Stimulated activated CD8-positive, alpha-beta memory T cell treated with anti-CD3 and anti-CD28 coated beads, Interleukin-15, amount 100 ng/mL, for 24 hours (primary cell): ENCODE results near the gene CCBE1.
A peak's percentile ranks its signal among the peaks of the same experiment; 100 is the strongest.
"Not testable (repeated sequence)": the region's sequence is repeated elsewhere in the genome, so short reads cannot be mapped to it uniquely, and the experiment has no call there.

Experiments used
- DNase-seq: peaks from one replicate; pipeline ENCODE4 v3.0.0-alpha.2; 2020; ENCODE audit warnings: low read depth

Gene CCBE1

DNA sequence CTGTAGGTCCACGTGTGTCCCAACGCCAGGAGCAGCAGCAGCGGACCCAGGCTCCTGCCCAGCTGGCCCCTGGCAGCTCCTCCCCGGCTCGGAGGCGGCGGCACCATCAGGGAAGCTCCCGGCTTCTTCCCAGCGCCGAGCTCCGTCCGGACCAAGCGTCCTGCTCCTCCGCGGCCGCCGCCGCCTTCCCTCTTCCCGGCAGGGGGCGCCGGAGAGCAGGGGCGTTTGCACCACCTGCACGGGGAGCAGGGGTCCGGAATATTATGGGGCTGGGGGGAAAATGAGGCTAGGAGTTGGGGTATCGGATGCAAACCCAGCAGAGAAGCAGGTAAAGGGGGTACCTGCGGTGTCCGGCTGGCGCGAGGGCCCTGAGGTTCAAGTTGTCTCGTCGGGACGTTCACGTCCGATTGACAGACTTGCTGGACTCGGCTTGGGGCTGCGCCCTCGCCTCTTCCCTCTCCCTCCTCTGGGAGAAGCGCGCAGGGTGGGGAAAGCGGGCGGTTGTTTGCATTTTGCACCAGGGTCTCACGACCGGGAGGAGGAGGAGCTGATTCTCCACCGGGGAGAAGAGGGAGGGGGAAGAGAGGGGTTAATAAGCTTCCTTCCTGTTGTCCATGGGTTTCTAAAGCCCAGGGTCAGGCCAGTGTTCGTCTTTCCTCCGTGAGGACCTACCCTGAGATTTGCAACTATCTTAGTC, at the start of gene CCBE1:
Gene CCBE1, minus strand, starts transcription at position 188 of the 697 bp plus-strand sequence.
- peak; percentile 9 for DNase-seq

DNA sequence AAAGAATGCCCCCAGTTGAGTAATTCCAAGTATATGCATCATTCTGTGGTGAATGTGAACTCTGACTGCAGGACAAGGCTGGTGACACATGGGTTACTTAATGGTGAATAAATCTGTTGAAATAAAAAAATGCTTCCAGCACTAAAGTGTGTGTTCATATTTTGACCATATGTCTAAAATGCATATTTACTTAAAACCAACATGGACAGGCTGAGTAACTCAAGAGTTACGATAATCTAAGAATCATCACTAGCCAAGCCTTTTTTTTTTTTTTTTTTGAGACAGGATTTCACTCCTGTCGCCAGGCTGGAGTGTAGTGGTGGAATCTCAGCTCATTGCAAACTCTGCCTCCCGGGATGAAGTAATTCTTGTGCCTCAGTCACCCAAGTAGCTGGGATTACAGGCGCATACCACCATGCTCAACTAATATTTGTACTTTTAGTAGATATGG, 47.1 kb upstream of the CCBE1 start:
- DNase-seq, result no peak

DNA sequence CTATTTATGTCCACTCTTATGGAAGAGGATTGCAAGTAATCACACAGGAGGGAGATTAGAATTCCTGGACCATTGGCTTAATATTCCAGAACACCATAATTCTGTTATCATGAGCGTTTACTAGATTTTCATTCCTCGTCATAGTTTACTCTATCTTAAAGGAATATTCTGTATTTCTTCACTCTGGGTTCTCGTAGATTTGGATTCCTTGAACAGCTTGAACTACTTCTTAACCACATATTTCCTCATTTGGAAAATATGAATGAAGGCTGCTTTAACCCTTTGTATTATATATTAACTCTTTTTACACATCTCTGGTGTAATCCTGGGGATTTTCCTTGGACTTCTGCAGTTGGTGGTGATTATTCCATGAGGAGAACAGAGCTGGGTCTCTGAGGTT, 46.3 kb upstream of the CCBE1 start:
- DNase-seq, result no peak

DNA sequence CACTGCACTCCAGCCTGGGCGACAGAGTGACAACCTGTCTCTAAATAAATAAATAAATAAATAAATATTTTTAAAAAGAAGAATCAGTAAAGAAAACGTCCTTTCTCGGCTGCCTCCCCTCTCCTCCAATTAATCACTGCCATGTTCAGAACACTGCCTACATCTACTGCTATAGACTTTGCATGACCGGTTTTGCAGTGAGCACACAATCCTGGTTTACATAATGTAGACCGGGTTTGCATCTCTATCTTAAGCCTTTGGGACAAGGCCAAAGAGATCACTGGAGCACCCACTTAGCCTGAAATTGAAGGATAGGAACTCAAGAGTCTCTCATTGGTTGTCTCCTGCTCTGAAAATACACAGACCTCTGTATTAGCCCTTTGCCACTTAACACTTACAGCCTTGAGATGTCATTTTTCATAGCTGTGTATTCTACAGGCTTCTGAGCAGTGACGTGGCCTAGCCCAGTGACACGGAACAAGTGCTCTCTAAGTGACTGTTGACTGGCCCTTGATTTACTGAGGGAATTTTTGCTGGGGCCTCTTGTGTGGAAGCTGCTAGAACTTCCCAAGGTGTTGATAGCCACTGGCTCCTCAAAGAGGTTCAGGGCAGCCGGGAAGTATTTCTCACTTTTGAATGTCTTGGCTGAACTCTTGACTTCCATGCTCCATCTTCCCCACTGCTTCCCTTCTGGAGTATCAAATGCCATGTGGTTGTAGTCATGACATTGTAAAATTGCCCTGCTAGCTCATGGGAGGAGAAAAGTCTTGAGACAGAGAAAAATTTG, 45.3 kb upstream of the CCBE1 start:
- DNase-seq, result no peak

DNA sequence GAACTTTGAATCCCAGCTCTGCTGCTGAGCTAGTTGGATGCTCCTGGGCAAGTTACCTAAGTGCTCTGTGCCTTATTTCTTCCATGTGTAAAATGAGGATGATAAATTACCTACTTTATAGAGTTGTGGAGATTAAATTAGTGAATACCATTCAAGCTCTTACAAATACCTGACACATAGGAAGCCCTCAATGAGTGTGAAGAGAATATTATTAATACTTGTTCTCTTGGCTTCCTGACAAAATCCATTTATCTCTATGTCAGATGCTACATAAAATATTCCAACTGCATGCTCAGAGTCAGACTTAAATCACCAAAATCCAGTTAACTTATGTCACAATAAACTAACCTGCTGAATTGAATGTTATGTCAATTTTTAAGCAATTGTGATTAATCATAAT, 42.9 kb upstream of the CCBE1 start:
- DNase-seq, result no peak

DNA sequence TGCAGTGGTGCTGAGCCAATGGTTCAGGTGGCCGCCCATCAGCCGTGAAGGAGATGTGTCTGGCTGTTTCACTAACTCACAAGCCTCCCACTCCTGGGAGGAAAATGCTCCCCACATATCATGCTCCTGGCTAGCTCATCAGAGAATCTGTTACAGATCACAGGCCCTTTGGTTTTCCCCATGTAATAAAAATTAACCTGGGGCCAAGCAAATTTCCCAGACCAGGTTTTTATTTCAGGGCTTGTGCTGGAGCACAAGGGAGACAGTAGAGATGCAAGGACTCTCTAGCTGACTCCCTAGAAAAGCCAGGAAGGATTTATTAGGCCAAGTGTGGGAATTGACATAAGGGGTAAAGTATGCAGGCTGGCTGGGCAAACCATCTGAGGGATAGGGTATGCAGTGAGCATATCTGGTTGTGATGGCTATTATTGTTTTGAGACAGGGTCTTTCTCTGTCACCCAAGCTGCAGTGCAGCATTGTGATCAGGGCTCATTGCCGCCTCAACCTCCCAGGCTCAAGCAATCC, 40.6 kb upstream of the CCBE1 start:
- DNase-seq, result no peak

DNA sequence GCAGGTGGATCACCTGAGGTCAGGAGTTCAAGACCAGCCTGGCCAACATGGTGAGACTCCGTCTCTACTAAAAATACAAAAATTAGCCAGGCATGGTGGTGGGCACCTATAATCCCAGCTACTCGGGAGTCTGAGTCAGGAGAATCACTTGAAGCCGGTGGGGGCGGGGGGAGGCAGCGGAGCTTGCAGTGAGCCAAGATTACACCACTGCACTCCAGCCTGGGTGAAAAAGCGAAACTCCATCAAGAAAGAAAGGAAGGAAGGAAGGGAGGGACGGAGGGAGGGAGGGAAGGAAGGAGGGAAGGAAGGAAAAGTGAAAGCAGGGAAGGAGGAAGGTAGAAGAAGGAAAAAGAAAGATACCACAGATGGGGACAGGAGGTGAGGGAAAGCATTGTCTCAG, 40.1 kb upstream of the CCBE1 start:
- not testable (repeated sequence) for DNase-seq

DNA sequence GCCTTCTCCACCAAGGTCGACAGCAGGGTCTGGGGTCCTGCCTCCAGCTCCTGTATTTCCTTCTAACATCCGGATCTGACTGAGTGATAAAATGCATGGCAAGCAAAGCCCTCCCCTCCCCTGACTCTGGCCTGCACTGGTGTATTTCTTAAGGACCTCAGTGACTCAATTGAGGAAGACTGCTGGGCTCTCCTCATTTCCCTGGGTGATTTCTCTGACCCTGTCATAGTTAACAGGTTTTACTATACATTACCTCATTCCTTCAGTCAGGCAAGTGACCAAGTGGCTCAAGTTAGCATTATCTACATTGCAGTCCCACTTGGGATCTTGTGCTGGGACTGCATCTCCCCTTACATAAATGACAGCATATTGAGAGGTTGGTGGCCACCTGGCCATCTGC, 38.8 kb upstream of the CCBE1 start:
- no peak for DNase-seq

DNA sequence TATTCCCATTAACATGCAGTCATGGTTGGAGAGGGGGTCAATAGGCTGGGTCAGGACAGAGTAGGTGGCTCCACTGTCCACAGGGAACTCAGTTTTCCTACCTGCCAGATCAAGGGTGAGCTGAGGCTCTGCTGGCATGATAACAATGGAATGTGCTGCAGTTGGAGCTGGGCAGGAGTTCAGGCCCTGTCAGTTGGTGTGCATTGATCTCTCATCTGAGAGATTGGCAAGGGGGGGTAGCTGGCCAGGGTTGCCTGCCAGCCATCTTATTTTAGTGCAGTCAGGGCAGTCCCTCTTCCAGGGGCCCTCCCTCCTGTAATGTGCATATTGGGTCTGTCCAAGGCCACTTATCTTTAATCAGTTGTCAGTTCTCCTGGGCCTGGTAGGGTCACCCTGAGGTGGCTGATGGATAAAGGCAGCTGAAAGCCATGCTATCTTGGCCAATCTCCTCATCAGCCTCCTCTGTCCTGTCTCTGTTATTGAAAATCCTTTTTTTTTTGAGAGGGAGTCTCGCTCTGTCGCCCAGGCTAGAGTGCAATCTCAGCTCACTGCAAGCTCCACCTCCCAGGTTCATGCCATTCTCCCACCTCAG, 38.1 kb upstream of the CCBE1 start:
- no peak for DNase-seq

DNA sequence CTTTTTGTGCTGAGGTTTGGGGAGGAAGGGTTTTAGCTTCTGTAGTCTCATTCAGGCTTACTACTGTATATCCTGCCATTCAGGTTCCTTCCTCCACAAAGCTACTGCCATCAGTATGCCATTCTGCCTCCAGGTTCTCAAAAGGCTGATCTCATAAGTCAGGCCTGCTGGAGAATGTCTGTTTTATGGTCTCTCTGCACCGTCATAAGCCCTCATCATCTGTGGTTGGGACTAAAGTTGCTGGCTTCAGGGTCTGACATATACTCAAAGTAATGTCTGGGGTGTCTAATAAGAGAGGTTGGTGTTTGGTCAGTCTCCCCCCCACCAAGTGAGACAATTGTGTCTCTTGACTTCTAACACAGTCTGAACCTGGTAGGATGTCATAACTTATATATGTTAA, 36.2 kb upstream of the CCBE1 start:
- DNase-seq, result no peak

DNA sequence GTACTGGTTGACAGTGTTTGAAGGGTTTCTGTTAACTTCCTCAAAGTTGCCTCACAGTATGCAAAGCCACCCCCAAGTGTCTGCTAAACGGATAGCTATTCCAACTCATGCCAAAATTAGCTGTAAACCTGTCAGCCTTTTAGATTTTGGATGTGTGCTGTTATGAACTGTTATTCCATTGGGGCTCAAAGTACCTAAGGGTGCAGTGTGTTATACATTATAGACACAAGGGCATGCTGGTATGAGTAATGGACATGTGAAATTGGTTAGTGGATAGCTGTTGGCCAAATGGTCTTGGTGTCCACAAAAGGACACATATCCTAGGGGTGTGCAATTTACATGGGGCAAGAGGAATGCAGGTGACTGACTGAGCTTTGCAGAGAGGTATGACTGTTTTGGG, 33.7 kb upstream of the CCBE1 start:
- DNase-seq, result no peak

DNA sequence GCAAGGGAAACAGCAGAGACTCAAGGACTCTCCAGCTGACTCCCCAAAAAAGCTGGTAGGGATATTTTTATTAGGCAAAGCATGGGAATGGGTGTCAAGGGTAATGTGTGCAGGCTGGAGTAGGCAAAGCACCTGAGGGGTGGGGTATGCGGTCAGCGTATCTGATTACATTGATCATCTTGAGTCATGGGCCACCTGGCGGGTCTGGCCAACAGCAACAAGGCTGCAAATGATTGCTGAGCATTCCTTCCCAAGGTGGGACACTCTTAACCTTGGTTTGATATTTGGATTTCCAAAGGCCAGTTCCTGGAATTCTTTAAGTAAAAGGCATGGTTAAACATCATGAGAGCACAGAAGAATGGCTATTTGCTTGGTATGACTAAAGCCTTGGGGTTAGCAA, 32.6 kb upstream of the CCBE1 start:
- no peak for DNase-seq

DNA sequence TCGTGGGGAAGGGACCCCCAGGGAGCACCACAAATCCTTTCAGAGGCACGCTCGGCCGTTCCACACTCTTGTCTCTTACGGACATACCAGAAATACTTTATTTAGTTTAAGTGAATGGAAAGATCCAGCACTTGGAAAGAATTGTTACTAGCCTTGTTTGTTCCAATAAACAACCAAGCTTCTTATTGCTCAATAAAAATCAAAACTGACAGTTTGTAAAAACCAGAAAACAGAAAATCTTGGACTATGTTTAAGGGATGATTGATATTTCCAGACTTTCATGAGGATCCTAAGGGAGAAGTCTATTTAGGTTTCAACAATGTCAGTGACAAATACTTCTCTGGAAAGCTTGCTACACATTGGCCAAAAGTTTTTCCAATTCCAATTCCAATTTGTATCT, 31.6 kb upstream of the CCBE1 start:
- DNase-seq, result no peak

DNA sequence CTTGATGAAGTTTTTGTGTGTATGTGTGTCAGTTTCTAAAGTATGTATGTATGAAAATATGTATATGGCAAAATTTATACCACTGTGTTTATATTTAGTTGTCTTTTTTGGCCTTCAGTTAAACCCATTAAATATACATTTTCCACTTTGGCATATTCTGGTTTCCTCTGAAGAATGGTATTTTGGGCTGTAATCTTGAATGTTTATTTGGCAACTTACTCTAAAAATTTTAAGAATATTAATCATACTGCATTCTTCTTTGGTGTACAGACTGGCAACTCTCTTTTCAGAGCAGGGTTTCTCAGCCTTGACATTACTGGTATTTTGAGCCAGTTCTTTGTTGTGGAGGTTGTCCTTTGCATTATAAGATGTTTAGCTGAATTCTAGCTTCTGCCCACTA, 27.9 kb upstream of the CCBE1 start:
- DNase-seq, result no peak

DNA sequence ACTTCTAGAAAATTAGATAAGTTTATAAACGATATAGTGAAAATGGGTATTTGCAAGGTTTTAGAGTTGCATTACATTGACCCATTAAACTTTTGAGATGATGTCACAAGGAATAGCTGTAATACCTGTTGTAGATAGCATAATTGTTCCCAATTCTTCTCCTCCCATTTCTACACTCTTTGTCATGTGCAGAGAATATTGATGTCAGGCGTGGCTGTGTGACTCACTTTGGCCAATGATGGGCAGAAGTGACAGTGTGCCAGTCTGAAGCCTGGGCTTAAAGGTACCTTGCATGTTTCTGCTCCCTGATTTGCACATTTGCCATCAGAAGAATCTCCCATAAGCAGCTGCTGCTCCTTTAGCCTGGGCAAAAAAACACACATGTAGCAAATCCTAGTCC, 26.9 kb upstream of the CCBE1 start:
- DNase-seq, result no peak

DNA sequence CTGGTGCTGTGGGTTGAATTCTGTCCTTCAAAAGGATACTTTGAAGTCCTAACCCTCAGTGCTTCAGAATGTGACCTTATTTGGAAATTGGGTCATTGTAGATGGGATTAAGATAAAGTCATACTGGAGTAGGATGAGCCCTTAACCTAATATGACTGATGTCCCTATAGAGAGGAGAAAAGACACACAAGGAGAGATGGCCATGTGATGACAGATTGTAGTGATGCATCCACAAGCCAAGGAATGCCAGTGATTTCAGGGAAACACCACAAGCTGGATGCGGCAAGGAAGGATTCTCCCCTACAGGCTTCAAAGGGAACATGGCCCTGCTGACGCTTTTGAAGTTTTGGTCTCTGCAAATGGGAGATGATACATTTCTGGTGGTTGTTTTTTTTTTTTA, 24.7 kb upstream of the CCBE1 start:
- no peak for DNase-seq

DNA sequence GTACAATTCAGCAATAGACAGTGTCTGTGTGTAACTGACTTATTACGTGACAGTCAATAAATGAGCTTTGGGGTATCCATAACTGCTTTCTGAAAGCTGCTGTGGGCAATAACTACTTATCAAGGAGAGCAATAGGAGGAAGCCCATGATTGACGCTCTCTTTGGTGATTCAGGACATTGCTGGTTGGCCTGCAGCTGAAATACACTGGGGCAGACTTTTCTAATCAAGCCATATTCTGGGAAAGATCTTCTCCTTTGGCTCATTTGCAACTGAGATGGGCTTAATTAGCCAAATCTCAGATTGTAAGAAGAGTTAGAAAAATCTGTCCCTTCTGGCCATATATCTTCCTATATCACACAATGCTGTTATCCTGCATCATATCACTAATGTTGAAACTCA, 24.0 kb upstream of the CCBE1 start:
- DNase-seq, result no peak

DNA sequence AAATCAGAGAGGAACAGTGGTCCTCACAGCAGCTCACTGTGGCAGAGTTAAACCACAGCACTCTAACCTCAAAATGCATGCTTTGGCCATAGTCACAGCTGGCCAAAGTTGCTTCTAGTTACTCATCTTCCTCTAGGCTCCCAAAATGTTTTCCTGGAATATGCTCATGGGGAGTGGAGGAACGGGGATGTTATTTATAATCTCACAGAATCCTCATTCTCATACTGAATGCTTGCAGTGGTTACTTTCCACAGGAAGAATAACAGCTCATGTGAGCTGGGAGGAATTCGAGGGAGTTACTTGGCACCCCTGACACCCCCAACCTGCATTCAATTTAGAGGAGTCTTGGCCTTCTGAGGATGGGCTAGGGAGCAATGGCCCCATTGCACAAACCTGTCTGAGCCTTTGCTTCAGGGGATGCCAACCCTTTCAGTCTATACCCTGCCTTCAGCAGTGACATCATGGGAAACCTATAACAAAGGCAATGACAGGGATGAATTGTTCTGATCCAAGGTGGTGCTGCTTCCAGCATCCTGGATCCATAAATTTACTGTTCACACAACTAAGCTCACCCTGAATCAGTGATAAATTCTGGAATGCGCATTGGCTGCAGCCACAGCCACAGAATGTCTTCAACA, 22.4 kb upstream of the CCBE1 start:
- DNase-seq, result no peak

DNA sequence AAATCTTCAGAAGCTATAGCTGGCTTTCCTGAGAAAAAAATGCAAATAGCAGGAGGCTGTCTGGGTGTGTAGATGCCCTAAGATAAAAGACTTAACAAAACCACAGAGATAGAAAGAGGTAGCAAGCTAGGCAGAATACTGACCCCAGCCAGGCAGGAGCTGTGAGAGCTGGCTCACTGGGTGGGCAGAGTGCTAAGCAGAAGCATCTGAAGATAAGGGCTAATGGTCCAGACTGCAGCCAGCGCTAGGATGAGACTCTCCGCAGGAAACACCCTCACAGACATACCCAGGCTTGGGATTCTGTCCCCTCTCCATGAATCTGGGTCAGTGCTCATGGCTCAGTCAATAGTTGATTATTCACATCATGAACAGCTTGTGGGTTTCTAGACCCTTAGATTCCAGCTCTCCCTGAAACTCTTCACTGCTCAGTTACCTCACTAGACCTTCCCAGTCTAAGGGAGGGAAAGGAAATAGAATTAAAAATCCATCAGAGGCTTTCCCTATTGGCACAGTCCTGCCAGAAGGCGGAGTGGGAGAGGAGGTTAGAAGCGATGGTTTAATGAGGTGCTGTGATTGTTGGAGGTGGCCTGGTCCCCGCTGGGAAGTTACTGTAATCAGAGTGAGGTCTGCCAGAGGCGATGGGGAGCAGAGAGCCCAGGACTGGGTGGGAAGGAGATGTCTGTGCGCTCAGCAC, 21.4 kb upstream of the CCBE1 start:
- no peak for DNase-seq

DNA sequence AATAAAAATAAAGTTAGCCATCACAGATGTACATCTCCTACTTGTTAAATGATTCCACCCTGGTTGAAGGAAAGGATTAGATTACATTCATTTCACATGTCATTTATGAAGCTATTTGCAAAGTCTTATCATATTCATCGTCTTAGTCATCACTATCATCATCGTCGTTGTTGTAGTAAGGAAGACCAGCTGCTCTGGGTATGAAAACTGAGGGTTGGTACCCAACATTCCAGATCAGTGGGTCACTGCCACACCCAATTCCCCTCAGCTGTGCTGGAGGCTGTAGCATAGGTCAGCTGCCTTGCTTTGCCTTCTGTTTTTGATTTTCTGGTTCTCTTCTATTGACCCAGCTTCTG, 20.9 kb upstream of the CCBE1 start:
- no peak for DNase-seq

DNA sequence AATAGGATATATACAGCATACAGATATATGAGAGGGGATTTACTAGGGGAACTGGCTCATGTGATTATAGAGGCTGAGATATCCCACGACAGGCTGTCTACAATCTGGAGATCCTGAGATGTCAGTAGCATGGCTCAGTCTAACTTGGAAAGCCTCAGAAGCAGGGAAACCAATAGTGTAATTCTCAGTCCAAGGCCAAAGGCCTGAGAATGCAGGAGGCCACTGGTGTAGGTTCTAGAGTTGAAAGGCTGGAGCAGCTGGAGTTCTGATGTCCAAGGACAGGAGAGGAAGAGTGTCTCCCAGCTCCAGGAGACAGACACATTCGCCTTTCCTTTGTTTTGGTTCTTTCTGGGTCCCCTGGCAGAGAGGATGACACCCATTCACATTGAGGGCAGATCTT, 20.1 kb upstream of the CCBE1 start:
- DNase-seq, result no peak

DNA sequence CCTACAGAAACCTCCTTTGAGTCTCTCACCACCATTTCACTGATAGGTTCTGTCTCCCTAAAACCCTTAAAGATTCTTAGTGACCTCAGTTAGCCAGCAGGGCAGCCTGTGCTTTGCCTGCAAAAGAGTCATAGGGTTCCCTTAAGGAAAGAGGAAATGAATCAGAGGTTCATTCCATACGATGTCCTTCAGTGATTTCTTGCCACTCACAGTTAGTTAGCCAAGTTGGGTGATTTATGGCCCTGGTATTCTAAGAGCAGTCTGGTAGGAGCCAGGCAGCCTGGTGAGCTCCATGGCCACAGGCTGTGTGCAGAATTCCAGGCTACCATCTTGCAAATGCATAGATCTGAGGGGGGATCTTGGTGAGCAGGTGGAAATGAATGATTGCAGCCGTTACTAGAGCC, 18.7 kb upstream of the CCBE1 start:
- DNase-seq, result no peak
